ENCODE measurements around the gene PNCK. TPM values are rescaled to one million over a fixed set of nuclear protein-coding genes. Genes with fewer than 3 reads are reported as not detected.

PNCK gene
- polyA plus RNA-seq, 12 donors, result 1.5 to 20.9 (median 4.4) TPM; not detected in 1

GRCh38 chrX:153642655-153643430, 30.8 kb downstream of the PNCK start:
- no peak for DNase-seq

GRCh38 chrX:153642051-153642654, 31.5 kb downstream of the PNCK start:
- no peak for DNase-seq

- no peak for DNase-seq
Observed at GRCh38 chrX:153641627-153642026, 32.0 kb downstream of the PNCK start.

- no peak for DNase-seq
Observed at GRCh38 chrX:153640736-153641575, 32.7 kb downstream of the PNCK start.

- DNase-seq, result no peak
Observed at GRCh38 chrX:153640045-153640686, 33.4 kb downstream of the PNCK start.

- DNase-seq, result no peak
Observed at GRCh38 chrX:153639177-153640044, 34.2 kb downstream of the PNCK start.

- no peak for DNase-seq
Observed at GRCh38 chrX:153638436-153639176, 35.0 kb downstream of the PNCK start.

GRCh38 chrX:153638041-153638371, 35.6 kb downstream of the PNCK start:
- no peak for DNase-seq

GRCh38 chrX:153637121-153638040, 36.2 kb downstream of the PNCK start:
- no peak for DNase-seq

- DNase-seq, result no peak
Observed at GRCh38 chrX:153636716-153637115, 36.9 kb downstream of the PNCK start.

- DNase-seq, result no peak
Observed at GRCh38 chrX:153635788-153636668, 37.6 kb downstream of the PNCK start.

GRCh38 chrX:153635388-153635787, 38.2 kb downstream of the PNCK start:
- DNase-seq, result no peak

- peak; percentile 48 for DNase-seq
Observed at GRCh38 chrX:153634832-153635231, 38.8 kb downstream of the PNCK start.

GRCh38 chrX:153634236-153634635, 39.4 kb downstream of the PNCK start:
- DNase-seq, result no peak

GRCh38 chrX:153633607-153634180, 39.9 kb downstream of the PNCK start:
- DNase-seq, result no peak

- no peak for DNase-seq
Observed at GRCh38 chrX:153633048-153633447, 40.6 kb downstream of the PNCK start.

- DNase-seq, result no peak
Observed at GRCh38 chrX:153632595-153632946, 41.0 kb downstream of the PNCK start.

Measured in muscle of arm (tissue), 12 donors.